CD14-positive monocyte (primary cell): ENCODE results near the gene ADRM1. TPM values are rescaled to one million over a fixed set of nuclear protein-coding genes. Genes with fewer than 3 reads are reported as not detected.

ENCODE experiments used
- DNase-seq, 3 donors: peaks; one replicate each; pipeline ENCODE4 v3.0.0-alpha.2; 2011 to 2022
- H2AFZ ChIP-seq: 2 replicates; pipeline ENCODE4 v1.6.0; 2012; ENCODE audit warnings: mild to moderate bottlenecking, low read depth, low read length, inconsistent platforms; ENCODE audit not compliant: insufficient read depth, poor library complexity, severe bottlenecking
- H3K27ac ChIP-seq, 2 donors: 1 replicate in 1 of 2; 2 replicates in 1 of 2; pipeline ENCODE4 v1.5.1; 2012 to 2013; ENCODE audit warnings: low read length in 2 of 2, control low read depth in 1 of 2, inconsistent platforms in 1 of 2, low read depth in 1 of 2, mild to moderate bottlenecking in 1 of 2
- H3K27me3 ChIP-seq, 2 donors: one replicate each; pipeline versions ENCODE4 v1.6.0 to v1.6.1; 2011 to 2013; ENCODE audit warnings: low read length in 2 of 2; ENCODE audit not compliant: control insufficient read depth in 2 of 2, insufficient read depth in 2 of 2
- H3K36me3 ChIP-seq, 2 donors: replicated peaks in 1 of 2; 1 replicate in 1 of 2; 2 replicates in 1 of 2; pipeline versions ENCODE4 v1.5.1 to v1.6.1; 2012 to 2013; ENCODE audit warnings: low read length in 2 of 2, control low read depth in 1 of 2, inconsistent platforms in 1 of 2, mild to moderate bottlenecking in 1 of 2; ENCODE audit not compliant: insufficient read depth in 2 of 2, control insufficient read depth in 1 of 2
- H3K4me1 ChIP-seq, 2 donors: 1 replicate in 1 of 2; 2 replicates in 1 of 2; pipeline versions ENCODE4 v1.5.1 to v1.6.1; 2012 to 2013; ENCODE audit warnings: low read length in 2 of 2, control low read depth in 1 of 2, inconsistent platforms in 1 of 2, mild to moderate bottlenecking in 1 of 2, moderate library complexity in 1 of 2; ENCODE audit not compliant: insufficient read depth in 2 of 2, control insufficient read depth in 1 of 2
- H3K4me2 ChIP-seq: replicated peaks from 2 replicates; pipeline ENCODE3; 2012; ENCODE audit warnings: low read length, moderate library complexity, mild to moderate bottlenecking; ENCODE audit not compliant: poor library complexity, severe bottlenecking; ENCODE audit errors: extremely low read depth
- H3K4me3 ChIP-seq, 3 experiments: fragments of 200-600 bp in 1 of 3; sonication (generic) in 1 of 3; replicated peaks in 1 of 3; 1 replicate in 2 of 3; 2 replicates in 1 of 3; pipeline ENCODE4 v1.5.1; 2011 to 2013; ENCODE audit warnings: low read length in 3 of 3, mild to moderate bottlenecking in 3 of 3, control low read depth in 2 of 3, low read depth in 2 of 3, inconsistent platforms in 1 of 3, moderate library complexity in 1 of 3
- H3K79me2 ChIP-seq: 2 replicates; pipeline ENCODE4 v1.6.0; 2012; ENCODE audit warnings: mild to moderate bottlenecking, control low read depth, inconsistent platforms, low read length, moderate library complexity; ENCODE audit not compliant: insufficient read depth
- H3K9ac ChIP-seq: 2 replicates; pipeline ENCODE4 v1.6.0; 2017; ENCODE audit warnings: low read length, mild to moderate bottlenecking; ENCODE audit not compliant: insufficient read depth, poor library complexity, severe bottlenecking
- H3K9me3 ChIP-seq, 2 donors: replicated peaks in 1 of 2; 1 replicate in 1 of 2; 2 replicates in 1 of 2; pipeline versions ENCODE4 v1.5.1 to v1.6.1; 2012 to 2013; ENCODE audit warnings: low read length in 2 of 2, control low read depth in 1 of 2; ENCODE audit not compliant: control insufficient read depth in 1 of 2, insufficient read depth in 1 of 2
- H4K20me1 ChIP-seq: 2 replicates; pipeline ENCODE4 v1.6.0; 2012; ENCODE audit warnings: mild to moderate bottlenecking, low read length, control low read depth, moderate library complexity; ENCODE audit not compliant: insufficient read depth
- H3K27ac Mint-ChIP-seq, 7 donors: one replicate each; pipeline ENCODE4 v1.8.0; 2020; ENCODE audit warnings: mild to moderate bottlenecking in 7 of 7, mixed read lengths in 7 of 7, moderate library complexity in 6 of 7, inconsistent platforms in 2 of 7
- H3K27me3 Mint-ChIP-seq, 3 donors: one replicate each; pipeline ENCODE4 v1.8.0; 2021 to 2022; ENCODE audit warnings: low read depth in 3 of 3, mild to moderate bottlenecking in 3 of 3, mixed read lengths in 3 of 3, moderate library complexity in 3 of 3, inconsistent platforms in 1 of 3
- H3K36me3 Mint-ChIP-seq, 2 donors: one replicate each; pipeline ENCODE4 v1.8.0; 2020; ENCODE audit warnings: mixed read lengths in 2 of 2, inconsistent platforms in 1 of 2, mild to moderate bottlenecking in 1 of 2
- H3K4me1 Mint-ChIP-seq: one replicate; pipeline ENCODE4 v1.8.0; 2020; ENCODE audit warnings: mild to moderate bottlenecking, mixed read lengths
- H3K4me3 Mint-ChIP-seq, 2 donors: one replicate each; pipeline ENCODE4 v1.8.0; 2020; ENCODE audit warnings: mild to moderate bottlenecking in 2 of 2, mixed read lengths in 2 of 2, moderate library complexity in 1 of 2
- H3K9me3 Mint-ChIP-seq, 7 donors: one replicate each; pipeline ENCODE4 v1.8.0; 2020 to 2022; ENCODE audit warnings: mixed read lengths in 7 of 7, mild to moderate bottlenecking in 6 of 7, moderate library complexity in 6 of 7, inconsistent platforms in 2 of 7
- WGBS: methylation state at CpG from one replicate; pipeline ENCODE4 v1.1.5; 2013; ENCODE audit warnings: missing lambda C conversion rate; ENCODE audit not compliant: insufficient coverage; 5-methylcytosine and 5-hydroxymethylcytosine counted together
- intact Hi-C, 2 donors: fragments of 100-400 bp; cut with micrococcal nuclease; formaldehyde crosslinking; loops; one replicate each; pipeline versions ENCODE4 v1.15.0 to v1.15.1; 2023
- polyA plus RNA-seq, 3 donors: library from polyadenylated mRNA; depleted of rRNA in 1 of 3; unstranded in 2 of 3; stranded (reverse) in 1 of 3; fragments of 300-500 nt in 2 of 3; fragments of >200 nt in 1 of 3; fragmentation: Illumina TruSeq in 2 of 3; gene quantifications; 1 replicate in 2 of 3; 2 replicates in 1 of 3; pipeline ENCODE4 v1.2.3, GENCODE V29; 2012 to 2021
- TF ChIP-seq, protein P1 (sequence below): fragments of 200-600 bp; IDR thresholded peaks from one replicate; pipeline ENCODE4 v1.8.0; 2022; ENCODE audit warnings: antibody characterized with exemption, mild to moderate bottlenecking

ADRM1 gene
- polyA plus RNA-seq, 3 donors = 63.3 to 81.5 (median 72.5) TPM

DNA sequence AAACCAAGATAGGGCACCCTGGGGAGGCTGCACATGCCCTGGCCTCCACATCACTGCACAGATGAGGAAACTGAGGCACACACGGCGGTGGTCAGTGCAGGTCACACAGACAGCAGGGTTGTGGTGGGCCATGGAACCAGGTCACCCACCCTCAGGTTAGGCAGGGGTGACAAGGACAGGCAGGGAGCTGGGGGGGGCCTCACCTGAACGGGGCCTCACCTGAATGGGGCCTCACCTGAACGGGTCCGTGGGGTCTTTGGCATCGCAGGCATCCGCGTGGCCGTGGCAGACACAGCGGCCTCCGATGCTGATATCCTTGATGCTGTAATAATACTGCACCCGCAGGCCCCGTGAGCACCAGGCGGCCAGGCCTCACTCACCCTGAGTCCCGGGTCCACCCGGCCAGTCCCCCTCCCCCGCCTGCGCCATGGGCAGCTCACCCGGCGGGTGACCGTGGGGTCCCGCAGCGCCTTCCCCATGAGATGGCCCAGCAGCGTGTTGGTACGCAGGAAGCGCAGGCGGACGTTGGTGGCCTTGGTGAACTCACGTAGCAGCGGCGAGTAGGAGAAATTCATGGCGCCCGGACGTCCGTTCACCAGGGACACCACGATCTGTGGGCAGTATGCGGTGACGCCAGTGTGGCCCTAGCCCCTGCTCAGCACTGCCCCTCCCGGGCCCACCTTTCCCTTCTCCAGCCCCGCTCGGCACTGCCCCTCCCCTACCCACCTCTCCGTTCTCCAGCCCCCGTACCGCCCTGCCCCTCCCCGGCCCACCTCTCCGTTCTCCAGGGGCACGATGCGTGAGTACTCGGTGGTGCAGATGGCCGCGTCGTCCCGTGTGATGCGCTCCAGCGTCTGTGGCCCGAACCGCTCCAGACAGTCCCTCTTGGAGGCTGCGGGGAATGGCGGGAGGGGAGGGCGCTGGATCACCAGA is 48.9 kb downstream of the ADRM1 start:
- H3K4me2 ChIP-seq = no peak overlapping the region
- no peak for DNase-seq
- H2AFZ ChIP-seq = no peak overlapping the region
- H3K9me3 ChIP-seq = no peaks in the 10 kb centered on the region
- no peak overlapping the region for H3K9ac ChIP-seq
- intact Hi-C loops = no loop called here
- Mint-ChIP-seq H3K4me3 (no peak overlapping the region), H3K27ac (no peak overlapping the region), H3K9me3 (peaks cover 3 to 13% (median 9%) of the 10 kb centered on the region in 7 donors), H3K36me3 (no peaks in the 10 kb centered on the region), H3K4me1 (no peaks in the 10 kb centered on the region), H3K27me3 (peaks cover 2 to 10% (median 4%) of the 10 kb centered on the region in 3 donors)
- no peaks in the 10 kb centered on the region for H3K36me3 ChIP-seq
- no peaks in the 10 kb centered on the region for H3K4me1 ChIP-seq
- peaks cover 0 to under 1% of the 10 kb centered on the region in 2 donors for H3K27me3 ChIP-seq
- H3K79me2 ChIP-seq = no peaks in the 10 kb centered on the region
- no peak overlapping the region for H3K4me3 ChIP-seq
- TF ChIP-seq, protein P1, sequence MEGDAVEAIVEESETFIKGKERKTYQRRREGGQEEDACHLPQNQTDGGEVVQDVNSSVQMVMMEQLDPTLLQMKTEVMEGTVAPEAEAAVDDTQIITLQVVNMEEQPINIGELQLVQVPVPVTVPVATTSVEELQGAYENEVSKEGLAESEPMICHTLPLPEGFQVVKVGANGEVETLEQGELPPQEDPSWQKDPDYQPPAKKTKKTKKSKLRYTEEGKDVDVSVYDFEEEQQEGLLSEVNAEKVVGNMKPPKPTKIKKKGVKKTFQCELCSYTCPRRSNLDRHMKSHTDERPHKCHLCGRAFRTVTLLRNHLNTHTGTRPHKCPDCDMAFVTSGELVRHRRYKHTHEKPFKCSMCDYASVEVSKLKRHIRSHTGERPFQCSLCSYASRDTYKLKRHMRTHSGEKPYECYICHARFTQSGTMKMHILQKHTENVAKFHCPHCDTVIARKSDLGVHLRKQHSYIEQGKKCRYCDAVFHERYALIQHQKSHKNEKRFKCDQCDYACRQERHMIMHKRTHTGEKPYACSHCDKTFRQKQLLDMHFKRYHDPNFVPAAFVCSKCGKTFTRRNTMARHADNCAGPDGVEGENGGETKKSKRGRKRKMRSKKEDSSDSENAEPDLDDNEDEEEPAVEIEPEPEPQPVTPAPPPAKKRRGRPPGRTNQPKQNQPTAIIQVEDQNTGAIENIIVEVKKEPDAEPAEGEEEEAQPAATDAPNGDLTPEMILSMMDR = no peak
- no peaks in the 10 kb centered on the region for H4K20me1 ChIP-seq
- H3K27ac ChIP-seq = no peak overlapping the region
- 93% methylated on average over 57 of the region's 60 CpGs for WGBS

DNA sequence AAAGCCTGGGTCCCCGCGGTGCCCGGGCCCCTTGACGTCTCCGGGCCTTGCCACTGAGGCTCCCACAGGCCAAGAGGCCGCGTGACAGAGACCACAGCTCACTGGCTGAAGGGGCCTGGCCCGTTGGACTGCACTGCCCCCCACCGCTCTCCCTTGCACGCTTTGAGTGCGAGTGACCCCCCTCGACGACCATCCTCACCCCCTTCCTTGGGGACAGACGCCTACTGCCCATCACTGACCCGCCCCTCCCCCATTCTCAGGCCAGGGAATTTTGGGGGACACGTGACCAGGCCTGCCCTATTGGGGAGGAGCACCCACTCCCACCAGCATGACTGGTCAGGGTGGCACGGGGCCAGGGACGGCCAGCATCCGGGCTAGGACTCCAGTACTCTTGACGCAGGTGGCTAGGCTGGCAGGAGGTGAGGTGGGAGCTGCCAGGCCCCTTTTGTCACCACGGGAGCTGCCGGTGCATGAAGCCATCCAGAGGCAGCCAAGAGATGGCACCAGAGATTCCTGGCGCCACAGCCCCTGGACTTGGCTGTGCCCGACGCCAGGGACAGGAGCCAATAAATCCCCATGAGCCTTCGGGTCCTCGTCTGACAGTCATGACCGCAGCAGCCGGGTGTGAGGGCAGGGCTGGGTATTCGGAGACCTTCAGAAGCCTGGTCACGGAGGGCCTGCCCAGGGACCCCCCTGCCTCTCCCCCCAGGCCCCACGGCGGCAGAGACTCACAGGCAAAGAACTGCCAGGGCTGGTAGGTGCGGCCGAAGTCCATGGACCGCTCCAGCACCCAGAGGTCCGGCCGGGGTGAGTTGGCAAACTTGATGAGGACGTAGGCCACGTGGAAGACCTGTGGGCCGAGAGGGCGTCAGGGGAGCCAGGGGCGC is 49.8 kb downstream of the ADRM1 start:
- no peaks in the 10 kb centered on the region for H3K4me1 ChIP-seq
- H3K4me2 ChIP-seq = no peak overlapping the region
- Mint-ChIP-seq H3K4me3 (no peak overlapping the region), H3K36me3 (no peaks in the 10 kb centered on the region), H3K9me3 (peaks cover 3 to 13% (median 9%) of the 10 kb centered on the region in 7 donors), H3K27me3 (peaks cover 2 to 19% (median 10%) of the 10 kb centered on the region in 3 donors), H3K4me1 (no peaks in the 10 kb centered on the region), H3K27ac (peak overlapping the region in 1 of 7 donors; percentile 85)
- no peak for DNase-seq
- intact Hi-C loops = no loop called here
- H3K9ac ChIP-seq = no peak overlapping the region
- no peak overlapping the region for H3K27ac ChIP-seq
- H3K9me3 ChIP-seq = no peaks in the 10 kb centered on the region
- no peaks in the 10 kb centered on the region for H3K36me3 ChIP-seq
- no peaks in the 10 kb centered on the region for H4K20me1 ChIP-seq
- H3K27me3 ChIP-seq = peaks cover 0 to 9% of the 10 kb centered on the region in 2 donors
- H3K4me3 ChIP-seq = no peak overlapping the region
- WGBS = 90% methylated on average over 42 of the region's 43 CpGs
- no peak overlapping the region for H2AFZ ChIP-seq
- TF ChIP-seq, protein P1 = no peak
- H3K79me2 ChIP-seq = no peaks in the 10 kb centered on the region
